Suprapubic skin (tissue), 4 donors: ENCODE measurements around the gene APOH.

Source experiments
- CTCF ChIP-seq, 2 donors: fragments of 200-600 bp in 1 of 2; fragments of 450-650 bp in 1 of 2; sonication (generic) in 1 of 2; IDR thresholded peaks; one replicate each; pipeline ENCODE4 v1.5.1; 2016 to 2019; ENCODE audit warnings: antibody characterized with exemption in 2 of 2, mild to moderate bottlenecking in 1 of 2, moderate library complexity in 1 of 2
- POLR2A ChIP-seq, 2 donors: fragments of 450-650 bp; IDR thresholded peaks; one replicate each; pipeline ENCODE4 v1.6.1; 2017; ENCODE audit warnings: antibody characterized with exemption in 2 of 2, mild to moderate bottlenecking in 2 of 2, moderate library complexity in 2 of 2
- POLR2AphosphoS5 ChIP-seq, 3 donors: sonication (generic); formaldehyde crosslinking; IDR thresholded peaks; one replicate each; pipeline ENCODE4 v1.6.1; 2017; ENCODE audit warnings: antibody characterized with exemption in 3 of 3

- TF ChIP-seq POLR2A (IDR thresholded peaks at IDR 0.05): no peak
- TF ChIP-seq CTCF (IDR thresholded peaks at IDR 0.05): no peak
- no peak for TF ChIP-seq POLR2AphosphoS5 (IDR thresholded peaks at IDR 0.05)
Measured at GRCh38 chr17:66169839-66170238, 59.4 kb downstream of the APOH start.
